ENCODE measurements around the gene ETS1.

GRCh38 chr11:128453444-128454336, 133.7 kb downstream of the ETS1 start:
- no peak for TF ChIP-seq POLR2AphosphoS5 (IDR thresholded peaks at IDR 0.05; ENCODE audit: borderline replicate concordance, low read depth, low read length)
- no peak for TF ChIP-seq EZH2 (IDR thresholded peaks at IDR 0.05)

All from SK-N-MC (cell line).